AG09319 (cell line): ENCODE results near the gene SPRING1.

Experiments
- DNase-seq: peaks from one replicate; pipeline ENCODE4 v3.0.0-alpha.2; 2010; ENCODE audit warnings: low read depth; ENCODE audit errors: extremely low read depth
- TF ChIP-seq, protein P1 (sequence below): IDR thresholded peaks from 2 replicates; pipeline ENCODE4 v1.5.1; 2011; ENCODE audit warnings: low read depth, mild to moderate bottlenecking, inconsistent platforms, low read length, moderate library complexity

Gene SPRING1

DNA sequence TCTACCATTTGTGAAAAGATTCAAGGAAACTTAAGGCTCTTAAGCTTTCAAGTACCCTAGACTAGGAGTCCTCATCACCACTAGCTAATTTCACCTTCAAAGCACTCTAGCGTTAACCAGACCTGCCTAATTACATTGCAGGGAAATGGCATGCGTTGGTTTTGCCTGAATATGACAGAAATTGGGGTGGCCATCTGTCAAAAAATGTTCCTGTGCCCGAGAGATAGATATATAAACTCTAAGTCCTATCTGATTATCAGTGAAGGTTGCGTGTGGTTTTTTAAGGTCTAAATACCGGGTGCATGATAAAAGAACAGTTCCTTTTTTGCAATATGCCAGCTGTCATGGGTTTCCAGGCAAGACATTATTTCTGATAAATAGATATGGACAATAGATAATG, 48.3 kb downstream of the SPRING1 start:
- no peak for DNase-seq
- TF ChIP-seq, protein P1, sequence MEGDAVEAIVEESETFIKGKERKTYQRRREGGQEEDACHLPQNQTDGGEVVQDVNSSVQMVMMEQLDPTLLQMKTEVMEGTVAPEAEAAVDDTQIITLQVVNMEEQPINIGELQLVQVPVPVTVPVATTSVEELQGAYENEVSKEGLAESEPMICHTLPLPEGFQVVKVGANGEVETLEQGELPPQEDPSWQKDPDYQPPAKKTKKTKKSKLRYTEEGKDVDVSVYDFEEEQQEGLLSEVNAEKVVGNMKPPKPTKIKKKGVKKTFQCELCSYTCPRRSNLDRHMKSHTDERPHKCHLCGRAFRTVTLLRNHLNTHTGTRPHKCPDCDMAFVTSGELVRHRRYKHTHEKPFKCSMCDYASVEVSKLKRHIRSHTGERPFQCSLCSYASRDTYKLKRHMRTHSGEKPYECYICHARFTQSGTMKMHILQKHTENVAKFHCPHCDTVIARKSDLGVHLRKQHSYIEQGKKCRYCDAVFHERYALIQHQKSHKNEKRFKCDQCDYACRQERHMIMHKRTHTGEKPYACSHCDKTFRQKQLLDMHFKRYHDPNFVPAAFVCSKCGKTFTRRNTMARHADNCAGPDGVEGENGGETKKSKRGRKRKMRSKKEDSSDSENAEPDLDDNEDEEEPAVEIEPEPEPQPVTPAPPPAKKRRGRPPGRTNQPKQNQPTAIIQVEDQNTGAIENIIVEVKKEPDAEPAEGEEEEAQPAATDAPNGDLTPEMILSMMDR, result no peak
